LNCaP clone FGC (cell line): ENCODE measurements around the gene TANGO6.
A peak's percentile ranks its signal among the peaks of the same experiment; 100 is the strongest.

Experiments used
- DNase-seq: peaks from one replicate; pipeline ENCODE4 v3.0.0-alpha.2; 2011; ENCODE audit warnings: low read depth
- H3K4me3 ChIP-seq: 2 replicates; pipeline ENCODE4 v1.5.1; 2011; ENCODE audit warnings: mild to moderate bottlenecking, low read depth, low read length, control low read depth
- CTCF ChIP-seq: IDR thresholded peaks from 2 replicates; pipeline ENCODE4 v1.5.1; 2012; ENCODE audit warnings: mild to moderate bottlenecking; ENCODE audit not compliant: control insufficient read depth, insufficient read depth; ENCODE audit errors: extremely low read depth

TANGO6 gene

GRCh38 chr16:68843482-68844210 lies at the start of gene TANGO6:
TSS of gene TANGO6 (plus strand) at chr16:68843531. CDS start at chr16:68843618, 87 bp downstream.
- peak within 1 kb of the TSS; percentile 91 for H3K4me3 ChIP-seq
- peak; percentile 26 for DNase-seq
- TF ChIP-seq CTCF: peak; percentile 39

- no peak for TF ChIP-seq CTCF
- DNase-seq: no peak
- no peak overlapping the region for H3K4me3 ChIP-seq
Observed at GRCh38 chr16:68798398-68798797, 44.9 kb upstream of the TANGO6 start.

GRCh38 chr16:68800257-68800875 lies 43.0 kb upstream of the TANGO6 start:
- peak; percentile 83 for TF ChIP-seq CTCF
- H3K4me3 ChIP-seq: no peak overlapping the region
- DNase-seq: peak; percentile 58

GRCh38 chr16:68802190-68802589 lies 41.1 kb upstream of the TANGO6 start:
- H3K4me3 ChIP-seq: no peak overlapping the region
- no peak for DNase-seq
- no peak for TF ChIP-seq CTCF

- H3K4me3 ChIP-seq: no peak overlapping the region
- TF ChIP-seq CTCF: no peak
- DNase-seq: no peak
Observed at GRCh38 chr16:68806422-68806821, 36.9 kb upstream of the TANGO6 start.

- TF ChIP-seq CTCF: no peak
- no peak for DNase-seq
- H3K4me3 ChIP-seq: no peak overlapping the region
Observed at GRCh38 chr16:68806981-68807380, 36.4 kb upstream of the TANGO6 start.
